ENCODE measurements around the gene IPCEF1.
"Not testable (repeated sequence)": the region's sequence is repeated elsewhere in the genome, so short reads cannot be mapped to it uniquely, and the experiment has no call there.

IPCEF1 gene

GRCh38 chr6:154241581-154241980 lies 115.0 kb downstream of the IPCEF1 start:
- Histone ChIP-seq H3K36me3 (ENCODE audit: insufficient read depth, low read length) (no peaks in the 10 kb centered on the region), H3K9me3 (replicated peaks; ENCODE audit: low read length) (no peaks in the 10 kb centered on the region), H3K27me3 (ENCODE audit: control insufficient read depth, insufficient read depth, low read length) (no peaks in the 10 kb centered on the region), H3K4me1 (ENCODE audit: control insufficient read depth, insufficient read depth, low read length) (no peaks in the 10 kb centered on the region), H3K9ac (ENCODE audit: low read depth, low read length) (no peak overlapping the region), H3K4me2 (ENCODE audit: low read length) (no peak overlapping the region), H3K4me3 (ENCODE audit: low read length) (no peak overlapping the region)

- not testable (repeated sequence) for H3K9ac ChIP-seq (ENCODE audit: low read depth, low read length); H3K9me3 ChIP-seq (replicated peaks; ENCODE audit: low read length); H3K4me1 ChIP-seq (ENCODE audit: control insufficient read depth, insufficient read depth, low read length); H3K36me3 ChIP-seq (ENCODE audit: insufficient read depth, low read length); H3K27me3 ChIP-seq (ENCODE audit: control insufficient read depth, insufficient read depth, low read length); H3K4me3 ChIP-seq (ENCODE audit: low read length); H3K4me2 ChIP-seq (ENCODE audit: low read length)
Measured at GRCh38 chr6:154241061-154241460, 115.5 kb downstream of the IPCEF1 start.

DNA sequence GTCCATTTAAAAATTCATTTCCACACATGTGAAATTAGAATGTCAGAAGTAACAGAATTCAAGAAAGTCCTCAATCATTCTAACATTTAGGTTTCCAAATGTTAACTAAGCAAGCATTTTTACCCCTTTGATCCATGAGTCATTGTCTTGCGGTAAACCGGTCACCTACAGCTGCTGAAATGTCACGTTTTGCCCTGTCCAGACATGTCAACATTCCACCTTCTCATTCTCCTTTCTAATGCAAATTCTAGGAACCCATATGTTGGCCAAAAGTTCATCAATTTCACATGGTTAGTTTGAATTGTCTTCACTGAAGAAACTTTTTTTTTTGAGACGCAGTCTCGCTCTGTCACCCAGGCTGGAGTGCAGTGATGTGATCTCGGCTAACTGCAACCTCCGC lies 117.2 kb downstream of the IPCEF1 start:
- peaks cover under 1% of the 10 kb centered on the region for H3K27me3 ChIP-seq (ENCODE audit: control insufficient read depth, insufficient read depth, low read length)
- no peaks in the 10 kb centered on the region for H3K9me3 ChIP-seq (replicated peaks; ENCODE audit: low read length)
- no peak overlapping the region for H3K4me2 ChIP-seq (ENCODE audit: low read length)
- no peak overlapping the region for H3K9ac ChIP-seq (ENCODE audit: low read depth, low read length)
- no peaks in the 10 kb centered on the region for H3K4me1 ChIP-seq (ENCODE audit: control insufficient read depth, insufficient read depth, low read length)
- no peaks in the 10 kb centered on the region for H3K36me3 ChIP-seq (ENCODE audit: insufficient read depth, low read length)
- no peak overlapping the region for H3K4me3 ChIP-seq (ENCODE audit: low read length)

DNA sequence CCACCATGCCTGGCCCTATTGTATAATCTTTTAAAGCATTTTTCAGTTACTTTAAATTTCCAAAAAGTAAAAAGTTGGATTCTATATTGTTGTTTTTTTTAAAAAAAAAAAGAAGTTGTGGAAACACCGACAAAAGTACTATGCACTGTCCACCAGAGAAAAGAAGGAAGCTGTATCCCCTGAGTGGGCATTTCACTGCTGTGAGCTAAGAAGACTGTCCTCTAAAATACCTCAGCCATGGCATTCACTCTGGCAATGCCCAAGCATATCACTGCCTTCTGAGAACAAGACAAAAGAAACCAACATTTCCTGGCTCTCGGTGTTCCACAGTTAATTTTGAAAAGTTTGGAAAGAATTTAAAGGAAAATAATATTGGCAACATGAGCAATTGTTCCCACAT lies 117.8 kb downstream of the IPCEF1 start:
- Histone ChIP-seq H3K9me3 (replicated peaks; ENCODE audit: low read length) (no peaks in the 10 kb centered on the region), H3K27me3 (ENCODE audit: control insufficient read depth, insufficient read depth, low read length) (peaks cover 3% of the 10 kb centered on the region), H3K4me2 (ENCODE audit: low read length) (no peak overlapping the region), H3K4me3 (ENCODE audit: low read length) (no peak overlapping the region), H3K36me3 (ENCODE audit: insufficient read depth, low read length) (no peaks in the 10 kb centered on the region), H3K4me1 (ENCODE audit: control insufficient read depth, insufficient read depth, low read length) (no peaks in the 10 kb centered on the region), H3K9ac (ENCODE audit: low read depth, low read length) (no peak overlapping the region)

DNA sequence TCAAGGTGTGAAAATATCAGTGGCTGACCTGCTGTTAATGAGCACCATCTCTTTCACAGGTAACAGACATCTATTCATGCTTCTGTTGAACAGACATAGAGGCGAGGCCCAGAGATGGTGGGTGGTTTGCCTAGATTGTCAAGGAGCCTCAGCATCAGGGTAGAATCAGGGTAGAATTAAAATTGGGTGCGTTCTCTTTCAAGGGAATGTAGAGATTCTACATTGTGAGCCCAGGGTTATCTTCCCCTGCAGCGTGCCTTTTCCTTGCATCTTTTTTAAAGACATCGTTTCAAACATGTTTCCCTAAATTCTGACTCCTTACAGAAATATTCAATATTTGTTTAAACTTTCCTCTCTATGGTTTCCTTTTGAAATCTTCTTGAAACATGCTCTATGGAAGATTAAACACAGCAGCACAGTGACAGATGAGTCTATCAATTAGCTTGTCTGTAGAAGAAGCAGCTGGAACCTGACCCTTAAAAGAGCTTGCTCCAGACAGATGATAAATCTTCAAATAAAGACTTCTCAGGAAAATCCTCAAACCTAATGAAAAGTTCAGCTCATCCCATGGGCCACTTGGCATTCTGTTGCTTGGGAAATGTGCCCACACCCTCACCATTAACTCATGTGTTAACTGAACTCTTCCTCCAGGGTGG lies 119.8 kb downstream of the IPCEF1 start:
- peaks cover 3% of the 10 kb centered on the region for H3K27me3 ChIP-seq (ENCODE audit: control insufficient read depth, insufficient read depth, low read length)
- H3K9ac ChIP-seq (ENCODE audit: low read depth, low read length), result no peak overlapping the region
- no peaks in the 10 kb centered on the region for H3K4me1 ChIP-seq (ENCODE audit: control insufficient read depth, insufficient read depth, low read length)
- no peak overlapping the region for H3K4me2 ChIP-seq (ENCODE audit: low read length)
- no peaks in the 10 kb centered on the region for H3K36me3 ChIP-seq (ENCODE audit: insufficient read depth, low read length)
- H3K4me3 ChIP-seq (ENCODE audit: low read length), result no peak overlapping the region
- H3K9me3 ChIP-seq (replicated peaks; ENCODE audit: low read length), result no peaks in the 10 kb centered on the region

DNA sequence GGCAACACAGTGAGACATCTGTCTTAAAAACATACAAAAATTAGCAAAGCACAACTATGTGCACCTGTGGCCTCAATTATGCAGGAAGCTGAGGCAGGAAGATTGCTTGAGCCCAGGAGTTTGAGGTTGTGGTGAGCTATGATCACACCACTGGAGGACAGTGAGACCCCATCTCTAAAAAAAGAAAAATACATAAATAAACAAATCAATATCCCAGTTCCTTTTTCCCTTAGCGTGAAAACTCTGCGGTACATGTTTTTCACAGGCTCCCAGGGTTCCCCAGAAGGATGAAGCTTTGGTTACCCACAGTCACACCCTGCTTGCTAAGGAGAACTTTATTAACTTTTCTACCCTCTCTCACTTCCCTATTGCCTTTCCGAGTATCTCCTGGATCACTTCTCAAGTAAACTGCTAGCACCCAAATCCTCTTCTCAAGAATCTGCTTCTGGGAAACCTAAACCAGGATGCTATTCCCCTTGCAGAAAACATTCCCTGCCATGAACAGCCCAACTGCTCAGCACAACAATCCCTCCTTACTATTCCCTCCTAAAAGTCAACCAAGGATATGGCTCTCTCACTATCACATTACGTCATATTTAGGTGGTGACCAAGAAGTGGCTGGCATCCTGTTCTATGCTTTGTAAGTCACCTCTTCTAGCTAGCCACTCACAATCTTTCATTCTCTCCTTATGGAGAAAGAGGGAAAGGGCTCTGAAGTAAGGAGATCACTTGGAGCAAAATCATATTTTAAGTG lies 122.4 kb downstream of the IPCEF1 start:
- Histone ChIP-seq H3K36me3 (ENCODE audit: insufficient read depth, low read length) (no peaks in the 10 kb centered on the region), H3K9me3 (replicated peaks; ENCODE audit: low read length) (no peaks in the 10 kb centered on the region), H3K27me3 (ENCODE audit: control insufficient read depth, insufficient read depth, low read length) (peaks cover 3% of the 10 kb centered on the region), H3K4me2 (ENCODE audit: low read length) (no peak overlapping the region), H3K4me3 (ENCODE audit: low read length) (no peak overlapping the region), H3K4me1 (ENCODE audit: control insufficient read depth, insufficient read depth, low read length) (no peaks in the 10 kb centered on the region), H3K9ac (ENCODE audit: low read depth, low read length) (no peak overlapping the region)

DNA sequence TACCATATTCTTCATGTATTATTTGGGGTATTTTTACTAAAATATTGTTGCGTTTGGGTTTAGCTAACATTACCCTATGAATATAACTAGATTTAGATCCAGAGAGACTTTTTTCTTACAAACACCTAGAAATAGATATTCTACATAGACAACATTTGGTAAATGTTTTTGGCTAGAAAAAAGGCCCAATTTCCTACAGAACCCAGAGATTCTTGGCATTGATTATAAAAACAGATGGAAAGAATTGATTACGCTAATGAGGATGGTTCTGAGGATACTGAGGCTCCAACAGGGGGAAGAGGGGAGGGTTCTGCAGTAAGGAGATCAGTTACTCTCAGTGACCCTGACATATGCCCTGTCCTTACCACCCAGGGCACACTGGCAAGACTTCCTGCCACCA lies 123.2 kb downstream of the IPCEF1 start:
- Histone ChIP-seq H3K4me1 (ENCODE audit: control insufficient read depth, insufficient read depth, low read length) (no peaks in the 10 kb centered on the region), H3K9me3 (replicated peaks; ENCODE audit: low read length) (no peaks in the 10 kb centered on the region), H3K4me2 (ENCODE audit: low read length) (no peak overlapping the region), H3K9ac (ENCODE audit: low read depth, low read length) (no peak overlapping the region), H3K27me3 (ENCODE audit: control insufficient read depth, insufficient read depth, low read length) (peaks cover 3% of the 10 kb centered on the region), H3K4me3 (ENCODE audit: low read length) (no peak overlapping the region), H3K36me3 (ENCODE audit: insufficient read depth, low read length) (no peaks in the 10 kb centered on the region)

DNA sequence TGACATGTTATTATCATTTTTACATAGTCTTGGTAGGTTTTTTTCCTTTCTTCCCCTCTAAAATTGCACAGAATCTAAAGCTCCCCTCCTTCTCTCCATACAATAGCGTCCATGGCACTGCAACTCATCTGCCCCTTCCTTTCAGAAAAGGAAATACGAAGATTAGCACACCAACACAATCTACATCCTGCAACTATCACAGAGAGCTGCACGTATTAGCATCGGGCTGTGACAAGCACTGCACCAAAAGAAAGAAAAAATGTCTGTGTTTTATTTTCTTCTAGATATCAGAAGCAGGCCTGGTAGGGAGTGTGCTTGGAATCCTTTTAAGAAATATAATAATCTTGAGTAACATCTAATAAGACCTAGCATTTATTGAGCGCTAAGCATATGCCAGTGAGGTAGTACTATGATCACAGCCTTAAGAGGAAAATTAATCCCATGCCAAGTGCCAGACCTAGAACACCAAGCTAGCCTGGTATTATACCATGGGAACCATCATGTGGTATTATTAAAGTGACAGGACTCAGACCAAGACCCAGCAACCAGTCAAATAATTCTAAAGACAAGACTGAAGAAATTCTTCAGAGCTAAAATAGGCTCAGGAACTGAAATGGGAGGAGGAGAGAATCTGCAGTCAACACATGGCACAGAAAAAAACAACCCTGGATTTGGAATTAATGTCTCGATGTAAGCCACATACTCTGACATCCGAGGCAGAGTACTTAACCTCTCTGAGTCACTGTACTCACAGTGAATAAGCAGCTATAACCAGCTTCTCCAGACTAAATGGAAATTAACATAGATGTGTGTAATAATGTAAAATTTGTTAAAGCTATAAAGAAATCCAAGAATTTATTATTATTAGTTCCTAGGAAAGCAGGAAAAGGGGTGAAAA lies 124.3 kb downstream of the IPCEF1 start:
- no peak overlapping the region for H3K4me2 ChIP-seq (ENCODE audit: low read length)
- H3K4me3 ChIP-seq (ENCODE audit: low read length), result no peak overlapping the region
- H3K9me3 ChIP-seq (replicated peaks; ENCODE audit: low read length), result no peaks in the 10 kb centered on the region
- peaks cover 3% of the 10 kb centered on the region for H3K27me3 ChIP-seq (ENCODE audit: control insufficient read depth, insufficient read depth, low read length)
- no peaks in the 10 kb centered on the region for H3K4me1 ChIP-seq (ENCODE audit: control insufficient read depth, insufficient read depth, low read length)
- no peak overlapping the region for H3K9ac ChIP-seq (ENCODE audit: low read depth, low read length)
- H3K36me3 ChIP-seq (ENCODE audit: insufficient read depth, low read length), result no peaks in the 10 kb centered on the region

- Histone ChIP-seq H3K9me3 (replicated peaks; ENCODE audit: low read length) (no peaks in the 10 kb centered on the region), H3K4me2 (ENCODE audit: low read length) (no peak overlapping the region), H3K9ac (ENCODE audit: low read depth, low read length) (no peak overlapping the region), H3K36me3 (ENCODE audit: insufficient read depth, low read length) (no peaks in the 10 kb centered on the region), H3K4me1 (ENCODE audit: control insufficient read depth, insufficient read depth, low read length) (no peaks in the 10 kb centered on the region), H3K27me3 (ENCODE audit: control insufficient read depth, insufficient read depth, low read length) (peaks cover 9% of the 10 kb centered on the region), H3K4me3 (ENCODE audit: low read length) (no peak overlapping the region)
Measured at GRCh38 chr6:154230910-154231595, 125.5 kb downstream of the IPCEF1 start.

GRCh38 chr6:154230393-154230792 lies 126.2 kb downstream of the IPCEF1 start:
- Histone ChIP-seq H3K27me3 (ENCODE audit: control insufficient read depth, insufficient read depth, low read length) (peaks cover 10% of the 10 kb centered on the region), H3K36me3 (ENCODE audit: insufficient read depth, low read length) (no peaks in the 10 kb centered on the region), H3K9me3 (replicated peaks; ENCODE audit: low read length) (no peaks in the 10 kb centered on the region), H3K4me2 (ENCODE audit: low read length) (no peak overlapping the region), H3K4me3 (ENCODE audit: low read length) (no peak overlapping the region), H3K9ac (ENCODE audit: low read depth, low read length) (no peak overlapping the region), H3K4me1 (ENCODE audit: control insufficient read depth, insufficient read depth, low read length) (no peaks in the 10 kb centered on the region)

DNA sequence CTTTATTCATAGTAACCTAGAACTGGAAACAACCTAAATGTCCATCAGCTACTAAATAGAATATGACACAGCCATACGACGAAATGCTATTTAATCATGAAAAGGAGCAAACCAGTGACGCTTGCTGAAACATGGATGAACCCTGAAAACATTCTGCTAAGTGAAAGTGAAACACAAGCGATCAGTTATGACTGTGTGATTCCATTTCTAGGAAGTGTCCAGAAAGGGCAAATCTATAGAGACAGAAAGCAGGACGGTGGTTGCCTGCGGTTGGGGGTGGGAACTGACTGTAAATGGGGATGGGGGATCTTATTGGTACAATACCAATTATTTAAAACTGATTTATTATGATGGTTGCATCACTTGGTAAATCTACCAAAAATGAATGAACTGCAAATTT lies 126.8 kb downstream of the IPCEF1 start:
- peaks cover 10% of the 10 kb centered on the region for H3K27me3 ChIP-seq (ENCODE audit: control insufficient read depth, insufficient read depth, low read length)
- H3K4me2 ChIP-seq (ENCODE audit: low read length), result no peak overlapping the region
- H3K9me3 ChIP-seq (replicated peaks; ENCODE audit: low read length), result no peaks in the 10 kb centered on the region
- H3K36me3 ChIP-seq (ENCODE audit: insufficient read depth, low read length), result no peaks in the 10 kb centered on the region
- no peaks in the 10 kb centered on the region for H3K4me1 ChIP-seq (ENCODE audit: control insufficient read depth, insufficient read depth, low read length)
- H3K4me3 ChIP-seq (ENCODE audit: low read length), result no peak overlapping the region
- no peak overlapping the region for H3K9ac ChIP-seq (ENCODE audit: low read depth, low read length)

Measured in skeletal muscle satellite cell (primary cell).